WERI-Rb-1 (cell line): ENCODE data around the gene HCRTR1.

ENCODE experiments used
- DNase-seq: peaks from one replicate; pipeline ENCODE4 v3.0.0-alpha.2; 2020
- H3K27ac ChIP-seq: fragments of 250-450 bp; sonication (Bioruptor Pico); 2 replicates; pipeline ENCODE4 v1.5.1; 2020; ENCODE audit warnings: mild to moderate bottlenecking, moderate library complexity
- H3K27me3 ChIP-seq: fragments of 250-450 bp; sonication (Bioruptor Pico); 2 replicates; pipeline ENCODE4 v1.5.1; 2021; ENCODE audit warnings: mild to moderate bottlenecking, low read depth, moderate library complexity; ENCODE audit not compliant: insufficient read depth, severe bottlenecking
- H3K36me3 ChIP-seq: fragments of 250-450 bp; sonication (Bioruptor Pico); 2 replicates; pipeline ENCODE4 v1.5.1; 2020; ENCODE audit warnings: mild to moderate bottlenecking, moderate library complexity
- H3K4me3 ChIP-seq: 2 replicates; pipeline ENCODE4 v1.5.1; 2011; ENCODE audit warnings: low read depth, mild to moderate bottlenecking, control low read depth, low read length
- H3K9me3 ChIP-seq: fragments of 250-450 bp; sonication (Bioruptor Pico); 2 replicates; pipeline ENCODE4 v1.5.1; 2021; ENCODE audit warnings: mild to moderate bottlenecking, moderate library complexity; ENCODE audit not compliant: severe bottlenecking
- CTCF ChIP-seq: IDR thresholded peaks from 2 replicates; pipeline ENCODE4 v1.5.1; 2011; ENCODE audit warnings: low read depth, mild to moderate bottlenecking, control low read depth, inconsistent platforms, low read length

Gene HCRTR1

GRCh38 chr1:31605908-31606427 lies 11.5 kb upstream of the HCRTR1 start:
- Histone ChIP-seq H3K27ac (no peak overlapping the region), H3K27me3 (no peaks in the 10 kb centered on the region), H3K9me3 (no peaks in the 10 kb centered on the region), H3K4me3 (no peak overlapping the region), H3K36me3 (no peaks in the 10 kb centered on the region)
- DNase-seq = no peak
- TF ChIP-seq CTCF = no peak

- H3K27ac ChIP-seq = no peak overlapping the region
Measured at GRCh38 chr1:31607360-31607759, 10.1 kb upstream of the HCRTR1 start.

GRCh38 chr1:31609514-31610118 lies 7.9 kb upstream of the HCRTR1 start:
- H3K4me3 ChIP-seq = no peak overlapping the region
- TF ChIP-seq CTCF = no peak
- DNase-seq = no peak
- no peaks in the 10 kb centered on the region for H3K9me3 ChIP-seq
- H3K36me3 ChIP-seq = no peaks in the 10 kb centered on the region
- H3K27ac ChIP-seq = no peak overlapping the region
- no peaks in the 10 kb centered on the region for H3K27me3 ChIP-seq

More at GRCh38 chr1:31607360-31607759, 10.1 kb upstream of the HCRTR1 start:
- Histone ChIP-seq H3K9me3 (no peaks in the 10 kb centered on the region), H3K36me3 (no peaks in the 10 kb centered on the region), H3K4me3 (no peak overlapping the region), H3K27me3 (no peaks in the 10 kb centered on the region)
- no peak for DNase-seq
- TF ChIP-seq CTCF = no peak

- no peak for DNase-seq
- H3K4me3 ChIP-seq = no peak overlapping the region
- H3K36me3 ChIP-seq = no peaks in the 10 kb centered on the region
- no peak for TF ChIP-seq CTCF
- peaks cover 5% of the 10 kb centered on the region for H3K27me3 ChIP-seq
- no peaks in the 10 kb centered on the region for H3K9me3 ChIP-seq
- H3K27ac ChIP-seq = no peak overlapping the region
Measured at GRCh38 chr1:31614414-31615005, 3.0 kb upstream of the HCRTR1 start.

- Histone ChIP-seq H3K36me3 (no peaks in the 10 kb centered on the region), H3K9me3 (no peaks in the 10 kb centered on the region), H3K27ac (no peak overlapping the region), H3K27me3 (peaks cover 5% of the 10 kb centered on the region), H3K4me3 (no peak overlapping the region)
- no peak for TF ChIP-seq CTCF
- DNase-seq = no peak
Measured at GRCh38 chr1:31615414-31615813, 2.1 kb upstream of the HCRTR1 start.
